Measurements from ENCODE around the gene SLC1A4.
"Not testable (repeated sequence)": the region's sequence is repeated elsewhere in the genome, so short reads cannot be mapped to it uniquely, and the experiment has no call there.

The SLC1A4 gene

DNA sequence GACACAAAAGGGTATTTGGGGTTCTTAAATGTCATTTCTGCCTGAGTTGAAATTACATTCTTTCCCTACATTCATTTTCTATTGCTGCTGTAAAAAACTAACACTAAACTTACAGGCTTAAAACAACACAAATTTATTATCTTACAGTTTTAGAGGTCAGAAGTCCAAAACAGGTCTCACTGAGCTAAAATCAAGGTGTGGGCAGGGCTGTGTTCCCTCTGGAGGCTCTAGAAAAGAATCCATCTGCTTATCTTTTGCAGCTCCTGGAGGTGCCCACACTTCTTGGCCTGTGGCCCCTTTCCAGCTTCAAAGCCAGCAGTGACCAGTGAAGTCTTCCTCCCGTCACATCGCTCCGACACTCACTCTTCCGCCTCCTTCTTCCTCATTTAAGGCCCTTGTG lies 23.2 kb upstream of the SLC1A4 start:
- no peak for DNase-seq (ENCODE audit: low spot score)

DNA sequence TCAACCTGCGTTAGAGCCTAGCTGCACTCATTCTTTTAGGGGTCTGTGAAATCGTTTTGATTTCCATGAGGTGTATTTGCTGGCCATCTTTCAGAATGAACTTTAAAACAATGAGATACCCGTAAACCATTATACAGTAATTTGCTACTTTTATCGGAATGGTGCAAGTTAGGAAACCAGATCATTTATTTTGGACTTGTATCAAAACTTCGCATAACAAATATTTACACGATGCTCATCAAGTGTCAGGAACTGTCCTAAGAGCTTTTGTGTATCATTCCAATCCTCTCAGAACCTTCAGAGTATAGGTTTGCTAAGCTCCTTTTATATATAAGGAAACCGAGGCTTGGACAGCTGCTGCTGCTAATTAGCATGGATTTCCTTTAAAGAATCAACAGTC lies 22.4 kb upstream of the SLC1A4 start:
- no peak for DNase-seq (ENCODE audit: low spot score)

- DNase-seq (ENCODE audit: low spot score): no peak
Observed at GRCh38 chr2:64967601-64968000, 21.6 kb upstream of the SLC1A4 start.

DNA sequence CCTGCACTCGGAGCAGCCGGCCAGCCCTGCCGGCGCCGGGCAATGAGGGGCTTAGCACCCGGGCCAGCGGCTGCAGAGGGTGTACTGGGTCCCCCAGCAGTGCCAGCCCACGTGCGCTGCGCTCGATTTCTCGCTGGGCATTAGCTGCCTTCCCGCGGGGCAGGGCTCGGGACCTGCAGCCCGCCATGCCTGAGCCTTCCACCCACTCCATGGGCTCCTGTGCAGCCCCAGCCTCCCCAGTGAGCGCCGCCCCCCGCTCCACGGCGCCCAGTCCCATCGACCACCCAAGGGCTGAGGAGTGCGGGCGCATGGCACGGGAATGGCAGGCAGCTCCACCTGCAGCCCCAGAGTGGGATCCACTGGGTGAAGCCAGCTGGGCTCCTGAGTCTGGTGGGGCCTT lies 20.1 kb upstream of the SLC1A4 start:
- DNase-seq (ENCODE audit: low spot score): not testable (repeated sequence)

- DNase-seq (ENCODE audit: low spot score): no peak
Observed at GRCh38 chr2:64970495-64970894, 18.7 kb upstream of the SLC1A4 start.

- DNase-seq (ENCODE audit: low spot score): no peak
Observed at GRCh38 chr2:64972426-64972825, 16.8 kb upstream of the SLC1A4 start.

DNA sequence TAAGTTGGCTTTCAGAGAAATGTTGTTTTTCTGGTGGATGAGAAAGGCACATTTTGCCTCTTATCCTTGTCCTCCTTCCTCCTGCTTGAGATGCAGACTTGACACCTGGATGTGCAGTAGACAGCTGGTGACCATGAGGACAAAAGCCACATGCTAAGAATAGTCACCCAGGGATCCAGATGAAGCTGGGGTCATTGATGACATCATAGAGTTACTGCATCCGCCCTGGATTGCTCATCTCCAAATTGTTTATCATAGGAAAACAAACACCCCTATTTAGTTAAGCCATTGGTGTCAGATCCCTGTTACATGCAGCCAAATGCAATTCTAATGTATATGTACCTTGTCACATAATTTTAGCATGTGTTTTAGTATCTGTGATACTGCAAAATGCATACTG lies 16.3 kb upstream of the SLC1A4 start:
- DNase-seq (ENCODE audit: low spot score): no peak

DNA sequence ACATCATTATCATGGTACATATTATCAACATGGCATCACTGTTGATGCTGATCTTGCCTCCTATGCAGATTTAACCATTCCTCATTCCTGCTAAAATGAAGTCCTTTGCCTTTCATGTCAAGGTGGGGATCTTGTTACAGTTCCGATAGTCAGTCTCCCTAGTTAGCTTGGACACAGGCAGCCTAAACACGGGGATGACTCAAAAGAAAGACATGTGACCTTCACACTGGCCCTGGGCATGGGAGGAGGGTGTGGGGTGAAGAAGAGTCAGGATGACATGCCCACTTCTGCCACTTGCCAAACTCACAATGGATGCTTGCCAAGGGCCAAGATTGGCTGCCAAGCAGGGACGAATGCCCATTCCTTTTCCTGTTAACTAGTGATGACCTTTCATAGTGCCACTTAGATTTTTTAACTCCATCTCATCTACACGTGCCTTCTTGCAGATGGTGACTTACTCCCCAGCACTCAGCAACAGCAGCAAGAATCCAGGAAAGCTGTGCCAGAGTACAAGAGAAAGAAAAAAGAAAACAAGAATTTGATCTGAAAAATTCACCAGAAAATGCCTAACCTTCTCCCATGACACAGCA lies 13.9 kb upstream of the SLC1A4 start:
- no peak for DNase-seq (ENCODE audit: low spot score)

GRCh38 chr2:64976276-64976675 lies 12.9 kb upstream of the SLC1A4 start:
- DNase-seq (ENCODE audit: low spot score): no peak

GRCh38 chr2:64978514-64979268 lies 10.5 kb upstream of the SLC1A4 start:
- peak; percentile 45 for DNase-seq (ENCODE audit: low spot score)

DNA sequence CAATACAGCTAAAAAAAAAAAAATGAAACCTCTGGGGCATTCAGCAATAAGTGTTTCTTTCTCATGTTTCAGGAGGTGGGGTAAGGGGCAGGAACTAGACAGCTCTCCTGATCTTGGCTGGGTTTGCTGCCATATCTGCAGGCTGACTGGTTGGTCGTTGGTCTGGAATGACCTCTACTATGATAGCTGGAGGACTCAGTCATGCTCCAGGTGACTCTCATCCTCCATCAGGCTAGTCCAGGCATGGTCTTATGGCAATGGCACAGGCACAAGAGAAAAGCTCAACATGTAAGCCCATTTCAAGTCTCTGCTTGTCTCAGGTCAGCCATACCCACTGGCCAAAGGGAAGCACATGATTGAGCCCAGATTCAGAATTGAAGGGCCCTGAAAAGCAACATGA lies 9.5 kb upstream of the SLC1A4 start:
- DNase-seq (ENCODE audit: low spot score): no peak

DNA sequence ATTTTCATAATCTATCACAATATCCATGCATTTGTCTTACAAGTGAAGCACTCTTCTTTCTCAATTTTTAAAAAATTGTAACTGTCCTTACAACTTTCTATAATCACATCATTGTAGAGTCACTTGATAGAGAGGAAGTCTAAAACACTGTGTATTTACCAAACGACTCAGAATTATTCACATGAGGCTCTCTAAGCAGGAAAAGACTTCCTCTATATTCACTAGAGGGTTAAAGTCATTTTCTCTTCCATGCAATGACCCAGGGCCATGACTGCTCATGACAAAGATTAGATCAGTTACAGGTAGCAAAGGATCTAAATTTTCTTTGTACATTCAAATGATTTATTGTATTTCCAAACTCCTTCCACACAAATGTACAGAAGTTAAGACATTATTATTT lies 9.0 kb upstream of the SLC1A4 start:
- no peak for DNase-seq (ENCODE audit: low spot score)

GRCh38 chr2:64982311-64982857 lies 6.8 kb upstream of the SLC1A4 start:
- no peak for DNase-seq (ENCODE audit: low spot score)

DNA sequence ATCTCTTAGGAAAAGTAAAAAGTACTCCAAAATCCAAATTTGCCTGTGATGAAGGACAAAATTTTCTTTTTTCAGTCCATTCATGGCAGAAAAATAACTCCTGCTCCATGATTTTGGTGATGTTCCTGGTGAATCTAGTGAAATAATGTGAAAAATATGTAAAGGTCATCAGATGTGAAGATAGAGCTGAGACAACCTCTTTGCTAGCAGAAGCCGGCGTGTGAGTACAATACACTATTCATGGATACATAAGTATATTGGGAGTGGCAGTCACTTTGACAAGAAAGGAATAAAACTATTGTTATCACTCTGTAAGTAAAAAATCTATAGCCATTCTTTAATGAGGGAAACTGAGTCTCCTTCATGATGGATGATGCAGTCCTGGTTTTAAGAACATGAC lies 6.3 kb upstream of the SLC1A4 start:
- DNase-seq (ENCODE audit: low spot score): no peak

DNA sequence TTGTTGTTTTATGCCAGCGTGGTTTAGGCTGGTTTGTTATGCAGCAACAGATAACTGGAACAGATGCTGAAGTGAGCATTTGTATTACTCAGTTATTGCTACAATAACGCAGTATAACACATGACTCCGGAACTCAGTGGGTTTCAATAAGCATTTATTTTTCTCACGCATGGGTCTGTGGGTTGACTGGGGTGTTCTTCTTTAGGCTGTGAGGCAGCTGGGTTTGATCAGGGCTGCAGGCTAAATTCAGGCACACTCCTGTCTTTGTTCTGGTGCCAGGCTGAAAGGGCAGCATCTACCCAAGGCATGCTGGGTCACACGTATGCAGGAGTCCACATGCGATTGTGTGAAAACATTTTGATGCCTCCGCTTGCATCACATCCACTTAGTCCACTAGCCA lies 3.8 kb upstream of the SLC1A4 start:
- DNase-seq (ENCODE audit: low spot score): no peak

DNA sequence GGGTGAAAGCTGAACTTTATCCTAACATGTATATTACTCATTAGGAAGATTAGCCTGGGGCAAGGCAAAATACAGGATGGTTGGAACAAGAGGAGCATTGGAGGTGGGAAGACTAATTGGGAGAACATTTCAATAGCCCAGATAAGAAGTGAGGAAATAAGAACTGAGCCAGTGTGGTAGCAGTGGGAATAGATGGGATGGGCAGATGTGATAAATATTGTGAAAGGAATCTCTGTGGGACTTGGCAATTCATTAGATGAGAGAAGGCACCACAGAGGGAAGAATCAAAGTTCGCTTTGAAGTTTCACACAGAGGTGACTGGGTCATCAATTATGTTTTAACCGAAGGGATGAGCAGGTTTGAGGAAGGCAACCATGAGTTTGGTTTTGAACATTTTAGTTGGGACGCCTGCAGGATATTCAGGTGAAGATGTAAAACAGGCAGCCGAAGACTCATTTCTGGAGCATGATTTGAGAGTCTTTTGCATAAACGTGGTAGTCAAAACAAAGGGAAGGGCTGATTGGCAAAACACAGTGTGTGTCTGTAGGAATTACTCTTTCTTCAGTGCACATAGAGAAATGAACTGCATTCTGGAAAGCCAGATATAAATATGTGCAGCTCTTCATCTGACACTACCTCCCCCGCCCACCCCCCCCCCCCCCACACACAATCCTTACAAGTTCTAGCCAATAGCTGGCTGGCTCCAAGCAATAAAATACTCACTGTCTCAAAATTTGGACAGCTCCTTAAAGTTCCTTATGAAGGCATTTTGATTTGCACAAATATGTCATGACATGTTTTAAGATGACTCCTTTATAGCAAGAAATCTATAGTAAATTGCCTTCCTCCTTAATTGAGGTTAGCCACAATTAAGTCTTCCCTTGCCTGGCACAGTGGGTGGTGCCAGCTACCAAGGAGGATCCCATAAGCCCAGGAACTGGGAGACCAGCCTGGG lies 1.9 kb upstream of the SLC1A4 start:
- peak; percentile 21 for DNase-seq (ENCODE audit: low spot score)

GRCh38 chr2:64987956-64988419 lies 1.2 kb upstream of the SLC1A4 start:
- DNase-seq (ENCODE audit: low spot score): no peak

- DNase-seq (ENCODE audit: low spot score): peak; percentile 73
Observed at GRCh38 chr2:64988420-64989125, 626 bp upstream of the SLC1A4 start.

GRCh38 chr2:64989982-64990614 lies 899 bp downstream of the SLC1A4 start:
- DNase-seq (ENCODE audit: low spot score): peak; percentile 48

GRCh38 chr2:64990876-64991275 lies 1.7 kb downstream of the SLC1A4 start:
- no peak for DNase-seq (ENCODE audit: low spot score)

DNA sequence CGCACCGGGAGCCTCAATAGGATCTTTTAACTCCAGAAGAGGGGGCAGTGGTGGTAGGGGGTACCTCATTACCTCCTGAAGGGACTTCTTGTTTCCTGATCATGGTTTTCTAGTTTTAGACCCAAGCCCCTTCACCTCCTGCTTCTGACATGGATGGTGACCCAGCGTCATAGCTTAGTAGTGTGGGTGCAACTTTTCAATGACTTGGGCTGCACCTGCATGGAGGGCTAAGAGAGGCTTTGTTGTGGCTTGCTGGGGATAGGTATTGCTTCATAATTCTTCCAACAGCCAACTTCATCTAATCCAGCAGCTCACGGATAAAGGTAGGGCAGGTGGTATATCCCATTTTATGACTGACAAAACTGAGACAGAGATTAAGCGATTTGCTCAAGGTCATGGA lies 3.0 kb downstream of the SLC1A4 start:
- no peak for DNase-seq (ENCODE audit: low spot score)

Data from NAMALWA (cell line).